DND-41 (cell line): ENCODE results near the gene LIF.

Source experiments
- CTCF ChIP-seq: IDR thresholded peaks from 2 replicates; pipeline ENCODE4 v1.5.1; 2012; ENCODE audit warnings: borderline replicate concordance, low read length, moderate library complexity, mild to moderate bottlenecking; ENCODE audit not compliant: poor library complexity, severe bottlenecking; ENCODE audit errors: extremely low read depth
- EZH2 ChIP-seq: IDR thresholded peaks from 3 replicates; pipeline ENCODE4 v1.6.1; 2012; ENCODE audit warnings: borderline replicate concordance, low read depth, mild to moderate bottlenecking, moderate library complexity, low read length, inconsistent platforms; ENCODE audit not compliant: severe bottlenecking

GRCh38 chr22:30261134-30261533 is 14.6 kb upstream of the LIF start:
- TF ChIP-seq CTCF (no peak), EZH2 (no peak)
